HG03558 (cell line): ENCODE data around the gene MRTO4.
"Not testable (repeated sequence)": the region's sequence is repeated elsewhere in the genome, so short reads cannot be mapped to it uniquely, and the experiment has no call there.

Experiments used
- ATAC-seq: cut with Tn5 transposase; IDR thresholded peaks from one replicate; pipeline ENCODE4 v1.9.1; 2021; ENCODE audit warnings: moderate number of reproducible peaks; ENCODE audit not compliant: unreplicated experiment; ENCODE audit errors: extremely low read depth

MRTO4 gene

DNA sequence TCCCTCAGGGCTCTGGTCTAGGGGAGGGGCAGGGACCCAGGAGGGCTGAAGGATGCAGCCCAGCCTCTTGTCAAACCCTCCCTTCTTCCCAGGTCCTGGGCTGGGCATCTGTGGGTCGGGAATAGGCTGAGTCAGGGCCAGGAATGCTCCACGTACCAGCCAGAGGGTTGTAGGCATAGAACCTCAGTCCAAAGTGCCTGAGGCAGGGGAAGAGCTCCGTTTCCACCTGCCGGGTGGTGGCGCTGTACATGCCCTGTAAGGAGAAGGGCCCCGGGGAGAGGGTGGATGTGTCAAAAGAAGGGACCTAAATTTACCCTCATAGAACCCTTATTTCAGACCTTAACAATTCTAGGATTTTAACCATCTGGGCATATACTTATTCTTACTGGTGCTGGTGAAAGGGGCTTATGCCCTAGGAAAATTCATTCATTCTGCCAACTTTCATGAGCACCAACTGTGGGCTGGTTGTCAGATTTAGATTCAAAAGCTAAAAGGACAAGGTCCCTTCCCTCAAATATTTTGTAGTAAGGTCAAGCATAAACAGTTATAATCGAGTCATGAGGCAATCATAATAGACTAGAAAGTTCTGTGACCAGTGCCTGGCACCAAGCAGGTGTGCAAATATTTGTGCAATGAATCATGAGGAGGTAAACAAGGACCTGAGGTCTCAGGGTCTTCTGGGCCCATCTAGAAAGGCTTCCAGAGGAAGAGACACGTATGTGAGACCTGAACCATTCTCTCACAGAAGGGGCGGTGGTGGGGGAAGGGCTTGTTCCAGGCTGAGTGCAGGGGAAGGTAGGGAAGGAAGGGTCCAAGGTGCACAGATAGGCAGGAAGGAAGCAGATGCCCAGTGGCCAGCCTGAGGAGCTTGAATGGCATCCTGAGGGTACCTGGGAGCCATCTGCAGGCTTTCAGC lies 18.1 kb downstream of the MRTO4 start:
- ATAC-seq = not testable (repeated sequence)

DNA sequence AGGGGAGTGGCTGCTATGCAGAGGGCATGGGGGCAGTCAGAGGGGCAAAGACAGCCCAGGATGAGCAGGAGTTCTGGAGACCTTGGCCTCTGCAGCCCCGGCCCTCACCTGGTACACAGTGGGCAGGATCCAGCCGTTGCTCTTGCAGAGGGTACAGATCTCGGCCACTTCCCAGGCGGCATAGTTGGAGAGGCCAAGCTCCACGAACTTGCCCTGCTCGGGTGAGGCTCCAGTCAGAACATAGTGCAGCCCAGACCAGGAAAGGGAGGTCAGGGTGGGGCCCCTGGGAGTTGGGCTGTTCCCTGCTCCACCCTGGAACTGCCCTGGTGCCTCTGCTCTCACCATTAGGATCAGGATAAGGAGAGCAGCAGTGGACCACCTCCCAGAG lies 18.7 kb downstream of the MRTO4 start:
- not testable (repeated sequence) for ATAC-seq

DNA sequence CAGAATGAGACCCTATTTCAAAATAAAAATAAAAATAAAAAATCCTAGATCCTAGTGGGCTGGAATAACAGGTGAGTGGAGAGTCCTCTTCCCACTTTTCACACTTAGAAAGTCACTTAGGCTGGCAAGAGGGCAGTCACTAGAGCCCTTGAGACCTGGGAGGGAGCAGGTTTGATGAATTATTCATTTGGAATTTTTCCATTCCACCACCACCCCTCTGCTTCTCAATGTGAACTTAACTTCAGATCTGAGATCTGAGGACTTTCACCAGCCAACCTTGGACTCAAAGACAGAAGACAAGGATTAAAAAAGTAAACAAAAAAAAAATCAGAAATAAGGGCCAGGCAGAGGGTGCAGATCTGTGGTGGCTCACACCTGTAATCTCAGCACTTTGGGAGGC lies 20.5 kb downstream of the MRTO4 start:
- ATAC-seq = no peak

DNA sequence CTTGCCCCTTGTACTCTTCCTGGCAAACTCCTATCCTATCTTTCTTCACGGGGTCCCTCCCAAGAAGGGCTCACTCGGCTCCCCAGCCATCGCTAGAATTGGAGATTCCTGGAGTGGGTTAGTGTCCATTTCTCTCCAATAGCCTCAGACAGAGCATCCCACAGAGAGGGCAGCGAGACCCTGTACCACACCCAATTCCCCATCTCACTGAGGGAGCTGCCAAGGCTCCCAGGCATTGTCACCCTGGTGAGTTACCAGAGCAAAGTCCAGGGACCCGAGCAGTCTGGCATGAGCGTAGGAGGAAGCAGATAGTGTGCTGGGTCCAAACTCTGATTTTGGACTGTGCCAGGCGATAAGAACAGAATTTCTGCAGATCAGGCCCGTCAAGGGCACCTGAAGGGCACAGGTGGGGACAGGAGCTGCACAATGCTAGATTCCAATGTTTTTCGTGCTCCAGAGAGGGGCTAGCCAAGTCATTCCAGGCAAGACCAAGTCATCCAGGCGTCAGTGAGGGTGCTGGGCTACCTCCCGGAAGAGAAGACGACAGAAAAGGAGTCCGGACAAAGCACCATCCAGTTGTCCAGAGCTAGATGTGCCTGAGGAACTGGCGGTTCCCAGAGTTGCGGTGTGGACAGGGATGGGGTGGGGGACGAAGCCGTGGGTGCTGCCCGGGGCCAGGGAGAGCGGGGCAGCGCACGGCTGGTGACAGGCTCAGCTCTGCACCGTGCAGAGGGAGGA lies 21.7 kb downstream of the MRTO4 start:
- ATAC-seq = no peak

DNA sequence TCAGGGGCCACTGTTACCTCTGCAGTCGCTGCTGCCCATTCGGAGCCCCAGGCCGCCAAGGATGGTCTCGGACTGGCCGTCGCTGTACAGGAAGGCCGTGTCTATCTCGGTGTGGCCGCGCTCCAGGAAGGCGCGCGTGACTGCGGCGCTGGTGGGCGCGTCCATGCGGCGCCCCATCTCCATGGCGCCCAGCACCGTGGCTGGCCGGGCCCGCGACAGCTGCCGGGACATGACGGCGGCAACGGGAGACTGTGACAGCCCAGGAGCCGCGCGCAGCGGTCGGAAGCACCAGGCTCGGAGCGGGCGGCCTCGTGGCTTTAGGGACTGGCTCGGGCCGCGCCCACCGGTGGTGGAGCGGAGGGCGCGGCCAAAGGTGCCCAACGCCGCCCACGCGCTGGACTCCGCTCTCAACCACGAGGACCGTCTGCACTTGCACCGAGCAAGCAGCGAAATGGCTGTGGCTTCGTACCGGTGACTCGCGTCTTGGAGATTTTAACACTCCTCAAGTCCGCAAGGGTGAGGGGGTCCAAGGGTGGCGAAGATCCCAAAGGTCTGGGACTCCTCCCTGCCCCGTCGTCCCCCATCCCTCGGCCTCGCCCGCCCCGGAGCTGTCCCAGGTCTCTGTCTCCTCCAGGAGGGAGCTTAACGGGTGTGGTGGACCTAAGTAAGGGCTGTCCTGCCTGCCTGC lies 22.4 kb downstream of the MRTO4 start:
- ATAC-seq = not testable (repeated sequence)

DNA sequence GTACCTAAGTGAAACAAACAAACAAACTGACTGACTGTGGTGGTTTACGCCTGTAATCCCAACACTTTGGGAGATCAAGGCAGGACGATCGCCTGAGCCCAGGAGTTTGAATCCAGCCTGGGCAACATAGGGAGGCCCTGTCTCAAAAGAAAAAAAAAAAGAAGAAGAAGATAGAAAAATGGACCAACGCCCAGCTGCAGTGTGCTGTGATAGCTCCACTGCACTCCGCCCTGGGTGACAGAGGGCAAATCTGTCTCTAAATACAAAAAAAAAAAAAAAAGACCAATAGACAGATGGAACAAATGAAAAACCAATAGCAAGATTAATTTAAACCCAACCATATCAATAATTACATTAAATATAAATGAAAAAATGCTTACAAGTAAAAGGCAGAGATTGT lies 23.0 kb downstream of the MRTO4 start:
- ATAC-seq = no peak

DNA sequence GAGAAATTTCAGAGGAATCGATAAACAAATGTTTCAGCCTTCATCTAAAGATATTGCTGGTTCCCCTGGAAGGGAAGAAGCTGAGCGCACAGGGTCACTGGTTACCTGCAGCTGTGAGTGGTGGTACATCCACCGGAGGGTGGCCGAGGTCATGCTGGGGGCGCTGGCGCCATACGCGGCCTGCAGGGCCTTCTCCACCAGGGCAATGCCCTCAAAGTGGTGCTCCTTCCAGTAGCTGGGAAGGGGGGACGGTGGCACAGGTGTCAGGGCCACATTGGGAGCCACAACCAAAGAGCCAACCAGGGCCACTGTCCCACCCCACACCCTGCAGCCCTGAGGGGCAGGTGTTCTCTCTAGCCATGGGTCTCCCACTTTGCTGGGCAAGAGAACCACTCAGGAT lies 32.3 kb downstream of the MRTO4 start:
- ATAC-seq = no peak

DNA sequence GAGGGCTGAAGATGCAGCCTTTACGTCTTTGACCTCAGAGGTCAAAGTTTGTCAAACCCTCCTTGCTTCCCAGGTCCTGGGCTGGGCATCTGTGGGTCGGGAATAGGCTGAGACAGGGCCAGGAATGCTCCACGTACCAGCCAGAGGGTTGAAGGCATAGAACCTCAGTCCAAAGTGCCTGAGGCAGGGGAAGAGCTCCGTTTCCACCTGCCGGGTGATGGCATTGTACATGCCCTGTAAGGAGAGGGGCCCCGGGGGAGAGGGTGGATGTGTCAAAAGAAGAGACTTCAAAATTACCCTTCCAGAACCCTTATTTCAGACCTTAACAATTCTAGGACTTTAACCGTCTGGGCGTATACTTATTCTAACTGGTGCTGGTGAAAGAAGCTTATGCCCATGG lies 33.3 kb downstream of the MRTO4 start:
- no peak for ATAC-seq

DNA sequence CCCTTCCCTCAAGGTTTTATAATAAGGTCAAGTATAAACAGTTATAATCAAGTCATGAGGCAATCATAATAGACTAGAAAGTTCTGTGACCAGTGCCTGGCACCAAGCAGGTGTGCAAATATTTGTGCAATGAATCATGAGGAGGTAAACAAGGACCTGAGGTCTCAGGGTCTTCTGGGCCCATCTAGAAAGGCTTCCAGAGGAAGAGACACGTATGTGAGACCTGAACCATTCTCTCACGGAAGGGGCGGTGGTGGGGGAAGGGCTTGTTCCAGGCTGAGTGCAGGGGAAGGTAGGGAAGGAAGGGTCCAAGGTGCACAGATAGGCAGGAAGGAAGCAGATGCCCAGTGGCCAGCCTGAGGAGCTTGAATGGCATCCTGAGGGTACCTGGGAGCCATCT lies 33.8 kb downstream of the MRTO4 start:
- not testable (repeated sequence) for ATAC-seq

DNA sequence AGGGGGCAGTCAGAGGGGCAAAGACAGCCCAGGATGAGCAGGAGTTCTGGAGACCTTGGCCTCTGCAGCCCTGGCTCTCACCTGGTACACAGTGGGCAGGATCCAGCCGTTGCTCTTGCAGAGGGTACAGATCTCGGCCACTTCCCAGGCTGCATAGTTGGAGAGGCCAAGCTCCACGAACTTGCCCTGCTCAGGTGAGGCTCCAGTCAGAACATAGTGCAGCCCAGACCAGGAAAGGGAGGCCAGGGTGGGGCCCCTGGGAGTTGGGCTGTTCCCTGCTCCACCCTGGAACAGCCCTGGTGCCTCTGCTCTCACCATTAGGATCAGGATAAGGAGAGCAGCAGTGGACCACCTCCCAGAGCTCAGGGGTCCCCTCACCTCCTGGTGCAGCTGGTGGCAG lies 34.2 kb downstream of the MRTO4 start:
- not testable (repeated sequence) for ATAC-seq

DNA sequence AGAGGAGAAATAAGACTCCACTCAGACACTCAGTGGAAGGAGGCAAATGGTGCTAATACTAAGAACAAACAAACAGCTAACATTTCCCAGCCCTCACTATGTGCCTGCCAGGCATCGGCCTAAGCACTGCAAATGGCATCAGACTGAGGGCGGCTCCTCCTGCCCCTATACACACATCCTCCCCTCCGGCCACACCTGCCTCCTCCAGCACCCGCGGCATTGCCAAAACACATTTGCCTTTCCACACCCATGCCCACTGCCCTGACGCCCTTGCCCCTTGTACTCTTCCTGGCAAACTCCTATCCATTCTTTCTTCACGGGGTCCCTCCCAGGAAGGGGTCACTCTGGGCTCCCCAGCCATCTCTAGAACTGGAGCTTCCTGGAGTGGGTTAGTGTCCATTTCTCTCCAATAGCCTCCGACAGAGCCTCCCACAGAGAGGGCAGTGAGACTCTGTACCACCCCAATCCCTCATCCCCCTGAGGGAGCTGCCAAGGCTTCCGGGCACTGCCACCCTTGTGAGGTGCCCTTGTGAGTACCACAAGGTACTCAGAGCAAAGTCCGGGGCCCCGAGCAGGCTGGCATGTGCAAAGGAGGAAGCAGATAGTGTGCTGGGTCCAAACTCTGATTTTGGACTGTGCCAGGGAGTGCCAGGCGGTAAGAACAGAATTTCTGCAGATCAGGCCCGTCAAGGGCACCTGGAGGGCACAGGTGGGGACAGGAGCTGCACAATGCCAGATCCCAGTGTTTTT lies 36.0 kb downstream of the MRTO4 start:
- no peak for ATAC-seq

DNA sequence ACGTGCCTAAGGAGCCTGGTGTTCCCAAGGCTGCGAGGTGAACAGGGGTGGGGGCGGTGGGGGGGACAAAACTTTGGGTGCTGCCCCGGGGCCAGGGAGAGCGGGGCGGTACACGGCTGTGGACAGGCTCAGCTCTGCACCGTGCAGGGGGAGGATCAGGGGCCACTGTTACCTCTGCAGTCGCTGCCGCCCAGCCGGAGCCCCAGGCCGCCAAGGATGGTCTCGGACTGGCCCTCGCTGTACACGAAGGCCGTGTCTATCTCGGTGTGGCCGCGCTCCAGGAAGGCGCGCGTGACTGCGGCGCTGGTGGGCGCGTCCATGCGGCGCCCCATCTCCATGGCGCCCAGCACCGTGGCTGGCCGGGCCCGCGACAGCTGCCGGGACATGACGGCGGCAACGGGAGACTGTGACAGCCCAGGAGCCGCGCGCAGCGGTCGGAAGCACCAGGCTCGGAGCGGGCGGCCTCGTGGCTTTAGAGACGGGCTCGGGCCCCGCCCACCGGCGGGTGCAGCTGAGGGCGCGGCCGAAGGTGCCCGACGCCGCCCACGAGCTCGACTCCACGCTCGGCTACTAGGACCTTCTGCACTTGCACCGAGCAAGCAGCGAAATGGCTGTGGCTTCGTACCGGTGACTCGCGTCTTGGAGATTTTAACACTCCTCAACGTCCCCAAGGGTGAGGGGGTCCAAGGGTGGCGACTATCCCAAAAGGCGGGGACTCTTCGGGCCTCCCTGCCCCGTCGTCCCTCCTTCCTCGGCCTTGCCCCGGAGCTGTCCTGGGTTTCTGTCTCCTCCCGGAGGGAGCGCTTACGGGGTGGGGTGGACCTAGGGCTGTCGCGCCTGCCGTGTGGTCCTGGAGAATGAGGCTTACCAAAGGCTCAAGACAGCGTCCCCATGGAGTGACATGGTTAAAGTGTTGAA lies 37.0 kb downstream of the MRTO4 start, which contains the start of gene AKR7A3:
Gene AKR7A3, minus strand, starts transcription at position 447 of the 918 bp plus-strand sequence. Its CDS starts 61 bp downstream, at position 386.
- ATAC-seq = not testable (repeated sequence)

DNA sequence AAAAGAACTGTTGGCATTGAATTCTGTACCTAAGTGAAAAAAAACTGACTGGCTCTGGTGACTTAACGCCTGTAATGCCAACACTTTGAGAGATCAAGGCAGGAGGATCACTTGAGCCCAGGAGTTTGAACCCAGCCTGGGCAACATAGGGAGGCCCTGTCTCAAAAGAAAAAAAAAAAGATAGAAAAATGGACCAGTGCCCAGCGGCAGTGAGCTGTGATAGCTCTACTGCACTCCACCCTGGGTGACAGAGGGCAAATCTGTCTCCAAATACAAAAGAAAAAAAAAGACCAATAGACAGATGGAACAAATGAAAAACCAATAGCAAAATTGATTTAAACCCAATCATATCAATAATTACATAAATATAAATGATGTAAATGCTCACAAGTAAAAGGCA lies 37.6 kb downstream of the MRTO4 start:
- ATAC-seq = no peak

DNA sequence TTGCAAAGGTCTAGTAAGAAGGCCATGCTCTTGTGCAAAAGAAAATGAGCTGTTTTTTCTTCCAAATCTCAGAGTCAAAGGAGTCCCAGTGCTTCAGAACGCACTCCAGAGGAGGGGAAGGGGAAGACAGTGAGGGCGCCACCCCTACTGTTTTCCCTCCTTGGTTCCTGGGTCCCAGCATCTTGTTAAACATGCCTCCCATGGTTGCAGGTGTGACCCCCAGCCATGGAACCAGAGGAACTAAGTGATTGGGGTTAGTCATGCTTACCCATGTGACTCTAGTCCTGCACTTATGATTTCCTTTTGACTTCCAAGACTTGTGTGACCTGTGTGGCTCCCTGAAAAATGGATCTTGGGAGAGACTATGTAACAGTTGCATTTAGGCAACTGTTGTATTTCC lies 43.0 kb downstream of the MRTO4 start:
- ATAC-seq = no peak

DNA sequence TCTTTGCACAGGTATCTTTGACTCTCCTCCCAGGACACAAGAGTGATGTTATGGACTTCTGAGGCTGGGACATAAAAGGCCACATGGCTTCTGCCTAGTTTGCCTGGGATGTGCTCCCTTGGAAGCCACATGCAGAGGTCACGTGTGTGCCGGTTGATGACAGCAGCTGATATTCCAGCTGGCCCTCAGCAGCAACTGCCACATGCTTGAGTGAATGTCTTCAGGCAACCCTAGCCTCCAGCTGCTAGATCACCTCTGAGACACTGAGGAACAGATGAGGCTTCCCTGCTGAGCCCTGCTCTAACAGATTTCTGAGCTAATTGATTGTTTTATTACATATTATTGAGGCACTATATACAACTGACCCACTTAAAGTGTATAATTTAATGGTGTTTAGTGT lies 48.6 kb downstream of the MRTO4 start:
- no peak for ATAC-seq

DNA sequence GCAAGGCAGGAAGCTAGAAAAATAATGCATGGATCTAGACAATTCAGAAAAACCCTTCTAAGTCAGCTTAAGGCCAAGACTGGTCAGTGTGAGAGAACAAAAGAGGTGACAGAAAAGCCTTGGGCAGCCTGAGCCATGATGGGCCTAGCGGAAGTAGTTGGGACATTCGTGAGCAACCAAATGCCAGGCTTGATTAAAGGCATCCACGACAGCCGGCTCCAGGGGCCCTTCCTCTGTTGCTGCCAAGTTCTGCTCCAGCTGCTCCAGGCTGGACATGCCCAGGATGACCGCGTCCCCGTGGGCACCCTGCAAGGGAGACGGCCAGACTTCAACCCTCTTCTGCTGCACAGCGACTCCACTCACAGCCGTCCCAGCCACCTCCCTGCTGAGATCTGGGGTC lies 52.5 kb downstream of the MRTO4 start:
- not testable (repeated sequence) for ATAC-seq

DNA sequence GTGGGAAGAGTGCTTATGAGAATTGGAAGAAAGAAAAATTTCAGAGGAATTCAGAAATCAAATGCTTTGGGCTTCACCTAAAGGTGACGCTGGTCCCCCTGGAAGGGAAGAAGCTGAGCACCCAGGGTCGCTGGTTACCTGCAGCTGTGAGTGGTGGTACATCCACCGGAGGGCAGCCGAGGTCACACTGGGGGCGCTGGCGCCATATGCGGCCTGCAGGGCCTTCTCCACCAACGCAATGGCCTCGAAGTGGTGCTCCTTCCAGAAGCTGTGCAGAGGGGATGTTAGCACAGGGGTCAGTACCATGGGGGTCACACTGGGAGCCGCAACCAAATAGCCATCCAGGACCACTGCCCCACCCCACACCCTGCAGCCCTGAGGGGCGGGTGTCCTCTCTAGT lies 54.3 kb downstream of the MRTO4 start:
- ATAC-seq = no peak

DNA sequence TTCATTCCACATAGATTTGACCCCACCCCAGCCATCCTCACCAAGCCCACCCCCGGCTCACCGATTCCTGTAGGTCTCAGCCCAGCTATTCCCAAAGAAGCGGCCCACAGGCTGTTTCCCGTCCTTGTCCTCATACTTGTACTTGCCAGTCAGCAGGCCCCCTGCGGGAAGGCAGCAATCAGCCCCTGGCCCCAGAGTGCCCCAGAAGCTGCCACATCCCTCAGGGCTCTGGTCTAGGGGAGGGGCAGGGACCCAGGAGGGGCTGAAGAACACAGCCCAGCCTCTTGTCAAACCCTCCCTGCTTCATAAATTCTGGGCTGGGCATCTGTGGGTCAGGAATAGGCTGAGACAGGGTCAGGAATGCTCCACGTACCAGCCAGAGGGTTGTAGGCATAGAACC lies 55.3 kb downstream of the MRTO4 start:
- no peak for ATAC-seq
